OCI-LY7 (cell line): Measurements from ENCODE around the gene ARHGAP6.

Experiments used
- EZH2phosphoT487 ChIP-seq: fragments of 200-600 bp; sonication (generic); IDR thresholded peaks from 2 replicates; pipeline ENCODE4 v1.6.1; 2018; ENCODE audit warnings: low read depth, borderline replicate concordance, mild to moderate bottlenecking, mixed run types, antibody characterized with exemption, low read length, moderate library complexity, mixed read lengths
- TF ChIP-seq, protein P1 (sequence below): fragments of 200-600 bp; sonication (generic); conservative IDR thresholded peaks from 2 replicates; pipeline ENCODE4 v1.5.1; 2014; ENCODE audit warnings: mild to moderate bottlenecking, antibody characterized with exemption, low read length, moderate library complexity, mixed read lengths

GRCh38 chrX:11464836-11465463, 200.8 kb downstream of the ARHGAP6 start:
- TF ChIP-seq, protein P1, sequence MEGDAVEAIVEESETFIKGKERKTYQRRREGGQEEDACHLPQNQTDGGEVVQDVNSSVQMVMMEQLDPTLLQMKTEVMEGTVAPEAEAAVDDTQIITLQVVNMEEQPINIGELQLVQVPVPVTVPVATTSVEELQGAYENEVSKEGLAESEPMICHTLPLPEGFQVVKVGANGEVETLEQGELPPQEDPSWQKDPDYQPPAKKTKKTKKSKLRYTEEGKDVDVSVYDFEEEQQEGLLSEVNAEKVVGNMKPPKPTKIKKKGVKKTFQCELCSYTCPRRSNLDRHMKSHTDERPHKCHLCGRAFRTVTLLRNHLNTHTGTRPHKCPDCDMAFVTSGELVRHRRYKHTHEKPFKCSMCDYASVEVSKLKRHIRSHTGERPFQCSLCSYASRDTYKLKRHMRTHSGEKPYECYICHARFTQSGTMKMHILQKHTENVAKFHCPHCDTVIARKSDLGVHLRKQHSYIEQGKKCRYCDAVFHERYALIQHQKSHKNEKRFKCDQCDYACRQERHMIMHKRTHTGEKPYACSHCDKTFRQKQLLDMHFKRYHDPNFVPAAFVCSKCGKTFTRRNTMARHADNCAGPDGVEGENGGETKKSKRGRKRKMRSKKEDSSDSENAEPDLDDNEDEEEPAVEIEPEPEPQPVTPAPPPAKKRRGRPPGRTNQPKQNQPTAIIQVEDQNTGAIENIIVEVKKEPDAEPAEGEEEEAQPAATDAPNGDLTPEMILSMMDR: no peak
- no peak for TF ChIP-seq EZH2phosphoT487
